ENCODE data around the gene DNAJB14. TPM values are rescaled to one million over a fixed set of nuclear protein-coding genes. Genes with fewer than 3 reads are reported as not detected.
A peak's percentile ranks its signal among the peaks of the same experiment; 100 is the strongest.

DNAJB14 gene
- polyA plus RNA-seq, 1 of the 3 experiments (the other 2 are of a cell fraction): 23.8 TPM

GRCh38 chr4:99947608-99948007 lies 1.2 kb upstream of the DNAJB14 start:
- DNase-seq: no peak
- 87% methylated on average over 4 of the region's 4 CpGs for WGBS (ENCODE audit: low lambda C conversion rate)
- peak overlapping the region; percentile 92; the same call in 1 of the 2 replicates for H3K9ac ChIP-seq
- peak overlapping the region; percentile 80 to 93 for H3K27ac ChIP-seq (ENCODE audit: low read depth in 2 of 2, low read length in 1 of 2)
- H3K79me2 ChIP-seq (ENCODE audit: insufficient read depth): peaks cover 71% of the 10 kb centered on the region
- H3K9me3 ChIP-seq: no peaks in the 10 kb centered on the region
- H3K4me1 ChIP-seq (ENCODE audit: control insufficient read depth in 1 of 2, insufficient read depth in 2 of 2, low read depth in 1 of 2, low read length in 1 of 2): peaks cover 24% of the 10 kb centered on the region in 2 experiments
- H3F3A ChIP-seq (replicated peaks; ENCODE audit: insufficient read depth): peaks cover 20% of the 10 kb centered on the region
- peak overlapping the region; percentile 86 for H3K4me2 ChIP-seq
- H3K27me3 ChIP-seq (ENCODE audit: insufficient read depth): no peaks in the 10 kb centered on the region
- POLR2A ChIA-PET: interaction anchor here (1.5 to 2.6 kb wide), 2 partner anchors 9 to 53 kb away, joined by 3 to 16 read pairs; partner anchors contain the start of gene LAMTOR3
- peaks cover 32% of the 10 kb centered on the region for H4K20me1 ChIP-seq (ENCODE audit: insufficient read depth)
- no peaks in the 10 kb centered on the region for H3K9me2 ChIP-seq
- peak overlapping the region in 1 of 2 experiments; percentile 80; a peak in 2 of 4 replicates for H3K4me3 ChIP-seq (ENCODE audit: low read depth in 2 of 2, low read length in 1 of 2)
- H2AFZ ChIP-seq (ENCODE audit: low read depth): no peak overlapping the region; the same call in 1 of the 2 replicates
- peaks cover 20 to 37% of the 10 kb centered on the region in 2 experiments for H3K36me3 ChIP-seq (replicated peaks in 1 of 2; ENCODE audit: control insufficient read depth in 1 of 2, insufficient read depth in 2 of 2, low read length in 1 of 2)
- CTCF ChIA-PET: interaction anchor here (0.6 to 3.5 kb wide), 8 partner anchors 50 to 224 kb away, joined by 3 to 18 read pairs (median 4); partner anchors contain the start of gene LAMTOR3
- TF ChIP-seq YY1 (IDR thresholded peaks at IDR 0.05; ENCODE audit: low read depth) (no peak), POLR2AphosphoS5 (IDR thresholded peaks at IDR 0.05; ENCODE audit: low read depth, low read length) (no peak), TCF12 (IDR thresholded peaks at IDR 0.05) (no peak), NRF1 (IDR thresholded peaks at IDR 0.05; ENCODE audit: low read depth, low read length) (no peak), SMC3 (IDR thresholded peaks at IDR 0.05; ENCODE audit: low read depth, low read length) (no peak), JUND (IDR thresholded peaks at IDR 0.05) (no peak), PBX3 (IDR thresholded peaks at IDR 0.05) (no peak), FOXM1 (IDR thresholded peaks at IDR 0.05; ENCODE audit: low read depth) (no peak), CHD2 (IDR thresholded peaks at IDR 0.05; ENCODE audit: low read length, partially characterized antibody) (no peak)

GRCh38 chr4:99947190-99947578 lies 766 bp upstream of the DNAJB14 start:
- peak overlapping the region; percentile 30; the same call in 1 of the 2 replicates for H2AFZ ChIP-seq (ENCODE audit: low read depth)
- H3K36me3 ChIP-seq (replicated peaks in 1 of 2; ENCODE audit: control insufficient read depth in 1 of 2, insufficient read depth in 2 of 2, low read length in 1 of 2): peaks cover 20 to 41% of the 10 kb centered on the region in 2 experiments
- H3K9me2 ChIP-seq: no peaks in the 10 kb centered on the region
- peaks cover 24% of the 10 kb centered on the region in 2 experiments for H3K4me1 ChIP-seq (ENCODE audit: control insufficient read depth in 1 of 2, insufficient read depth in 2 of 2, low read depth in 1 of 2, low read length in 1 of 2)
- H3K79me2 ChIP-seq (ENCODE audit: insufficient read depth): peaks cover 75% of the 10 kb centered on the region
- no peaks in the 10 kb centered on the region for H3K27me3 ChIP-seq (ENCODE audit: insufficient read depth)
- H3K4me2 ChIP-seq: peak overlapping the region; percentile 86
- H3F3A ChIP-seq (replicated peaks; ENCODE audit: insufficient read depth): peaks cover 25% of the 10 kb centered on the region
- H3K9ac ChIP-seq: peak overlapping the region; percentile 92
- no peak for DNase-seq
- CTCF ChIA-PET: interaction anchor here (0.5 to 3.5 kb wide), 11 partner anchors 44 to 1958 kb away, joined by 3 to 18 read pairs (median 3); partner anchors contain the start of gene LAMTOR3
- 36% methylated on average over 8 of the region's 8 CpGs for WGBS (ENCODE audit: low lambda C conversion rate)
- TF ChIP-seq MXI1 (IDR thresholded peaks at IDR 0.05; ENCODE audit: low read depth, low read length) (no peak), ZBTB33 (IDR thresholded peaks at IDR 0.05; ENCODE audit: borderline replicate concordance, low read depth) (0 out of 2 replicates have a peak, but pooled peaks have one; percentile 3), TEAD4 (IDR thresholded peaks at IDR 0.05; ENCODE audit: borderline replicate concordance, insufficient read depth) (no peak), GABPA (IDR thresholded peaks at IDR 0.05; ENCODE audit: low read depth) (no peak)
- peaks cover 33% of the 10 kb centered on the region for H4K20me1 ChIP-seq (ENCODE audit: insufficient read depth)
- POLR2A ChIA-PET: interaction anchor here (1.5 to 2.6 kb wide), 2 partner anchors 9 to 53 kb away, joined by 3 to 16 read pairs; partner anchors contain the start of gene LAMTOR3
- no peaks in the 10 kb centered on the region for H3K9me3 ChIP-seq
- H3K27ac ChIP-seq (ENCODE audit: low read depth in 2 of 2, low read length in 1 of 2): peak overlapping the region; percentile 80 to 93
- peak overlapping the region; percentile 80 to 86 for H3K4me3 ChIP-seq (ENCODE audit: low read depth in 2 of 2, low read length in 1 of 2)

Data from SK-N-SH (cell line).